GM12878 (cell line): ENCODE measurements around the gene DACH1. TPM values are rescaled to one million over a fixed set of nuclear protein-coding genes. Genes with fewer than 3 reads are reported as not detected.

Experiments used
- ATAC-seq: fragments of 200-7000 bp; cut with Tn5 transposase; 3 replicates; pipeline ENCODE4 v1.9.1; 2020; ENCODE audit warnings: mild to moderate bottlenecking, moderate library complexity
- BruUV-seq: library from RNA; stranded (reverse); fragments of 400-500 nt; replicated peaks from 2 replicates; lab custom pipeline; 2021; lab: Mats Ljungman, UMichigan
- CTCF ChIA-PET: fragments of 300-600 bp; sonication (Branson Sonifier 250); formaldehyde crosslinking; extraction: SDS; loops from one replicate; lab custom pipeline; 2021; ENCODE audit warnings: inconsistent platforms; lab: Yijun Ruan, JAX
- POLR2A ChIA-PET: fragments of 350-600 bp; formaldehyde crosslinking; extraction: SDS; loops from one replicate; lab custom pipeline; 2021; ENCODE audit warnings: inconsistent platforms; lab: Charles Lee
- RAD21 ChIA-PET: fragments of 300-600 bp; sonication (Branson Sonifier 250); formaldehyde crosslinking; loops from one replicate; lab custom pipeline; 2023; ENCODE audit warnings: antibody characterized with exemption; ENCODE audit not compliant: unreplicated experiment; lab: Charles Lee
- SMC1A ChIA-PET: fragments of 300-600 bp; sonication (Branson Sonifier 250); formaldehyde crosslinking; loops from one replicate; lab custom pipeline; 2023; ENCODE audit not compliant: unreplicated experiment, uncharacterized antibody; lab: Charles Lee
- DNase-seq: peaks from one replicate; pipeline ENCODE4 v3.0.0-alpha.2; 2011; ENCODE audit warnings: low read depth, low spot score
- FAIRE-seq: peaks from 3 replicates; lab custom pipeline; 2011; peaks lifted over from hg19 to GRCh38; lab: Jason Lieb, UNC
- H2AFZ ChIP-seq: 2 replicates; pipeline ENCODE4 v1.6.0; 2011; ENCODE audit warnings: low read depth, low read length, control low read depth; ENCODE audit not compliant: control insufficient read depth
- H3K27ac ChIP-seq: 2 replicates; pipeline ENCODE4 v1.5.1; 2011; ENCODE audit warnings: control low read depth; ENCODE audit not compliant: control insufficient read depth, insufficient read depth
- H3K27me3 ChIP-seq, 2 experiments: replicated peaks in 1 of 2; 2 replicates each; pipeline versions ENCODE4 v1.6.0 to v1.6.1; 2011; ENCODE audit warnings: low read length in 1 of 2; ENCODE audit not compliant: control insufficient read depth in 2 of 2, insufficient read depth in 2 of 2
- H3K36me3 ChIP-seq, 2 experiments: 2 replicates each; pipeline ENCODE4 v1.5.1; 2011; ENCODE audit warnings: low read length in 1 of 2; ENCODE audit not compliant: control insufficient read depth in 2 of 2, insufficient read depth in 2 of 2
- H3K4me1 ChIP-seq: 2 replicates; pipeline ENCODE4 v1.6.1; 2011; ENCODE audit warnings: mild to moderate bottlenecking, low read length, moderate library complexity, mixed read lengths; ENCODE audit not compliant: control insufficient read depth, insufficient read depth
- H3K4me2 ChIP-seq: 2 replicates; pipeline ENCODE4 v1.6.0; 2011; ENCODE audit warnings: control low read depth; ENCODE audit not compliant: control insufficient read depth, insufficient read depth
- H3K4me3 ChIP-seq: fragments of 200-600 bp; sonication (generic); 2 replicates; pipeline ENCODE4 v1.5.1; 2016
- H3K79me2 ChIP-seq: 2 replicates; pipeline ENCODE4 v1.6.0; 2011; ENCODE audit warnings: low read length; ENCODE audit not compliant: control insufficient read depth, insufficient read depth
- H3K9ac ChIP-seq: 2 replicates; pipeline ENCODE4 v1.8.0; 2011; ENCODE audit warnings: low read length, control low read depth, mixed read lengths; ENCODE audit not compliant: control insufficient read depth, insufficient read depth
- H3K9me3 ChIP-seq: replicated peaks from 3 replicates; pipeline ENCODE4 v1.5.1; 2011; ENCODE audit warnings: mild to moderate bottlenecking, low read length; ENCODE audit not compliant: control insufficient read depth, insufficient read depth
- H4K20me1 ChIP-seq: 2 replicates; pipeline ENCODE4 v1.6.0; 2011; ENCODE audit not compliant: control insufficient read depth, insufficient read depth
- CEBPB ChIP-seq, 2 experiments: fragments of 150-350 bp in 1 of 2; IDR thresholded peaks; 2 replicates each; pipeline ENCODE4 v1.6.1; 2012 to 2014; ENCODE audit warnings: low read depth in 2 of 2, low read length in 2 of 2, borderline replicate concordance in 1 of 2, inconsistent platforms in 1 of 2
- CHD4 ChIP-seq: fragments of 200-600 bp; sonication (generic); IDR thresholded peaks from 2 replicates; pipeline ENCODE4 v1.6.1; 2016; ENCODE audit warnings: mild to moderate bottlenecking
- IKZF1 ChIP-seq: fragments of 450-650 bp; conservative IDR thresholded peaks from 2 replicates; pipeline ENCODE4 v1.6.1; 2017; ENCODE audit warnings: antibody characterized with exemption, mild to moderate bottlenecking
- MEF2A ChIP-seq: IDR thresholded peaks from 2 replicates; pipeline ENCODE4 v1.6.1; 2011; ENCODE audit warnings: low read depth, mild to moderate bottlenecking, low read length, moderate library complexity; ENCODE audit not compliant: insufficient read depth
- RELA ChIP-seq: fragments of 450-650 bp; IDR thresholded peaks from 2 replicates; pipeline ENCODE4 v1.8.0; 2014; ENCODE audit warnings: borderline replicate concordance; ENCODE audit not compliant: partially characterized antibody
- RUNX3 ChIP-seq: IDR thresholded peaks from 2 replicates; pipeline ENCODE4 v1.6.1; 2012; ENCODE audit warnings: low read length, inconsistent platforms
- SIN3A ChIP-seq: IDR thresholded peaks from 2 replicates; pipeline ENCODE4 v1.6.1; 2012; ENCODE audit warnings: low read depth, low read length, improper control_type of control experiment
- SUZ12 ChIP-seq: fragments of 200-600 bp; sonication (generic); IDR thresholded peaks from one replicate; pipeline ENCODE4 v1.6.1; 2018; ENCODE audit warnings: antibody characterized with exemption, mild to moderate bottlenecking; ENCODE audit not compliant: unreplicated experiment
- in situ Hi-C: fragments of 300-500 bp; cut with MboI; formaldehyde crosslinking; loops from 9 replicates; pipeline ENCODE4 v1.14.3; 2018; ENCODE audit warnings: mixed read lengths
- intact Hi-C: fragments of 100-400 bp; cut with micrococcal nuclease; formaldehyde crosslinking; loops from one replicate; pipeline ENCODE4 v1.14.2; 2022; ENCODE audit not compliant: unreplicated experiment
- polyA plus RNA-seq, 11 experiments: library from polyadenylated mRNA; depleted of rRNA in 4 of 11; unstranded in 6 of 11; stranded (reverse) in 5 of 11; fragments of >200 nt; fragmentation: Nextera tagmentation in 4 of 11; fragmentation: Illumina TruSeq in 1 of 11; extraction: Ambion mirVana in 4 of 11; extraction: Trizol in 1 of 11; gene quantifications; 1 replicate in 1 of 11; 2 replicates in 10 of 11; pipeline versions ENCODE4 v1.2.1 to v1.2.3, GENCODE V29; 2011 to 2016; ENCODE audit warnings: inconsistent platforms in 2 of 11, missing spikeins in 2 of 11, low read depth in 1 of 11
- total RNA-seq, 4 experiments: library from RNA; depleted of rRNA in 3 of 4; stranded (reverse); fragments of >200 nt in 3 of 4; fragmentation: Illumina TruSeq in 1 of 4; extraction: Trizol in 1 of 4; gene quantifications; 2 replicates each; pipeline versions ENCODE4 v1.2.1 to v1.2.3, GENCODE V29; 2013 to 2021
- TF ChIP-seq, protein P1 (sequence below): fragments of 450-650 bp; IDR thresholded peaks from 2 replicates; pipeline ENCODE4 v1.6.1; 2018; ENCODE audit warnings: borderline replicate concordance, mild to moderate bottlenecking; ENCODE audit not compliant: partially characterized antibody
- TF ChIP-seq, protein P2 (sequence below): fragments of 450-650 bp; IDR thresholded peaks from 2 replicates; pipeline ENCODE4 v1.6.1; 2014; ENCODE audit warnings: mild to moderate bottlenecking

The DACH1 gene
- total and polyA plus RNA-seq, 10 of the 15 experiments (the other 5 are each of a cell fraction or from before 2014, with no cell fraction given): 0.05 TPM; not detected in 9

DNA sequence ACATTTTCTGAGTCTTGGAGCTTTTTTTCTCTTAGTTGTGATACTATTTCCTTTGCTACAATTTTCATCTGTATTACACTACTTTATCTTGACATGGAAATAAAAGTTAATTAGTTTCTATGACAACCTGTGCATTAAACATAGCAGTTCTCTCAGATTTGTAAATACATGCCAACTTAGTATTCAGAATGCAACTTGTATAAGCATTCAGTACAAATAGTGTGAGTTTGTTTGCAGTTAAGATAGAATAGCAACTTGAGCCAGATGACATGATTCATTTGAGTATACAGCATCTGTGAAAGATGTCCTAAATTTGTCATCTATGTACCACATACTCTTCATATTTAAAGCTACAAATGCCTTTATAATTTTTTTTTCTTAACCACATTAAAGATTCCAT, 98.1 kb downstream of the DACH1 start:
- Histone ChIP-seq H3K4me3 (no peak overlapping the region), H3K4me2 (no peak overlapping the region), H4K20me1 (no peaks in the 10 kb centered on the region), H3K4me1 (no peaks in the 10 kb centered on the region), H3K9ac (no peak overlapping the region), H2AFZ (no peak overlapping the region), H3K27ac (no peak overlapping the region), H3K9me3 (no peaks in the 10 kb centered on the region), H3K79me2 (no peaks in the 10 kb centered on the region), H3K27me3 (no peaks in the 10 kb centered on the region), H3K36me3 (no peaks in the 10 kb centered on the region)
- CTCF ChIA-PET: no interaction called here
- TF ChIP-seq, protein P1, sequence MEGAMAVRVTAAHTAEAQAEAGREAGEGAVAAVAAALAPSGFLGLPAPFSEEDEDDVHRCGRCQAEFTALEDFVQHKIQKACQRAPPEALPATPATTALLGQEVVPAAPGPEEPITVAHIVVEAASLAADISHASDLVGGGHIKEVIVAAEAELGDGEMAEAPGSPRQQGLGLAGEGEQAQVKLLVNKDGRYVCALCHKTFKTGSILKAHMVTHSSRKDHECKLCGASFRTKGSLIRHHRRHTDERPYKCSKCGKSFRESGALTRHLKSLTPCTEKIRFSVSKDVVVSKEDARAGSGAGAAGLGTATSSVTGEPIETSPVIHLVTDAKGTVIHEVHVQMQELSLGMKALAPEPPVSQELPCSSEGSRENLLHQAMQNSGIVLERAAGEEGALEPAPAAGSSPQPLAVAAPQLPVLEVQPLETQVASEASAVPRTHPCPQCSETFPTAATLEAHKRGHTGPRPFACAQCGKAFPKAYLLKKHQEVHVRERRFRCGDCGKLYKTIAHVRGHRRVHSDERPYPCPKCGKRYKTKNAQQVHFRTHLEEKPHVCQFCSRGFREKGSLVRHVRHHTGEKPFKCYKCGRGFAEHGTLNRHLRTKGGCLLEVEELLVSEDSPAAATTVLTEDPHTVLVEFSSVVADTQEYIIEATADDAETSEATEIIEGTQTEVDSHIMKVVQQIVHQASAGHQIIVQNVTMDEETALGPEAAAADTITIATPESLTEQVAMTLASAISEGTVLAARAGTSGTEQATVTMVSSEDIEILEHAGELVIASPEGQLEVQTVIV: no peak
- TF ChIP-seq CEBPB (IDR thresholded peaks at IDR 0.05; ENCODE audit: borderline replicate concordance in 1 of 2, low read depth in 2 of 2, low read length in 2 of 2): no peak
- TF ChIP-seq MEF2A: no peak
- no peak for TF ChIP-seq RELA
- TF ChIP-seq, protein P2, sequence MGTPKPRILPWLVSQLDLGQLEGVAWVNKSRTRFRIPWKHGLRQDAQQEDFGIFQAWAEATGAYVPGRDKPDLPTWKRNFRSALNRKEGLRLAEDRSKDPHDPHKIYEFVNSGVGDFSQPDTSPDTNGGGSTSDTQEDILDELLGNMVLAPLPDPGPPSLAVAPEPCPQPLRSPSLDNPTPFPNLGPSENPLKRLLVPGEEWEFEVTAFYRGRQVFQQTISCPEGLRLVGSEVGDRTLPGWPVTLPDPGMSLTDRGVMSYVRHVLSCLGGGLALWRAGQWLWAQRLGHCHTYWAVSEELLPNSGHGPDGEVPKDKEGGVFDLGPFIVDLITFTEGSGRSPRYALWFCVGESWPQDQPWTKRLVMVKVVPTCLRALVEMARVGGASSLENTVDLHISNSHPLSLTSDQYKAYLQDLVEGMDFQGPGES: no peak
- no peak for TF ChIP-seq SUZ12
- TF ChIP-seq IKZF1: no peak
- no peak for TF ChIP-seq CHD4
- TF ChIP-seq RUNX3: no peak
- TF ChIP-seq SIN3A: no peak
- RAD21 ChIA-PET: no interaction called here
- SMC1A ChIA-PET: no interaction called here
- no peak for FAIRE-seq
- POLR2A ChIA-PET: no interaction called here
- BruUV-seq: no TSS peak
- no peak for ATAC-seq
- in situ Hi-C loops: no loop called here
- intact Hi-C loops: no loop called here
- no peak for DNase-seq
